SK-N-SH treated with all-trans-retinoic acid at 6 μM for 48 hours (cell line): ENCODE results near the gene PTBP3.

Experiments
- ATAC-seq: fragments of 200-7000 bp; cut with Tn5 transposase; 3 replicates; pipeline ENCODE4 v1.9.1; 2020; ENCODE audit warnings: mild to moderate bottlenecking, moderate library complexity
- ARNTL ChIP-seq: fragments of 450-650 bp; formaldehyde crosslinking; IDR thresholded peaks from 2 replicates; pipeline ENCODE4 v1.5.0; 2020; ENCODE audit warnings: low read depth, mild to moderate bottlenecking, moderate library complexity, borderline replicate concordance
- BACH2 ChIP-seq: fragments of 250-450 bp; sonication (Bioruptor Pico); IDR thresholded peaks from 2 replicates; pipeline ENCODE4 v1.9.0; 2021; ENCODE audit warnings: mild to moderate bottlenecking, borderline replicate concordance
- CSDC2 ChIP-seq: fragments of 250-450 bp; sonication (Bioruptor Pico); IDR thresholded peaks from 2 replicates; pipeline ENCODE4 v1.5.0; 2020; ENCODE audit warnings: mild to moderate bottlenecking, moderate library complexity
- ESRRG ChIP-seq: fragments of 250-450 bp; sonication (Bioruptor Pico); IDR thresholded peaks from 2 replicates; pipeline ENCODE4 v1.6.1; 2021; ENCODE audit warnings: mild to moderate bottlenecking
- ISL1 ChIP-seq: fragments of 250-450 bp; sonication (Bioruptor Pico); IDR thresholded peaks from 2 replicates; pipeline ENCODE4 v2.1.2; 2022; ENCODE audit warnings: mild to moderate bottlenecking, moderate library complexity
- OSR1 ChIP-seq: fragments of 250-450 bp; sonication (Bioruptor Pico); IDR thresholded peaks from 2 replicates; pipeline ENCODE4 v1.8.0; 2022; ENCODE audit warnings: moderate library complexity, mild to moderate bottlenecking, inconsistent platforms
- RARB ChIP-seq: fragments of 250-450 bp; sonication (Bioruptor Pico); IDR thresholded peaks from 2 replicates; pipeline ENCODE4 v1.8.0; 2021; ENCODE audit warnings: mild to moderate bottlenecking, moderate library complexity
- SNAI2 ChIP-seq: fragments of 250-450 bp; sonication (Bioruptor Pico); IDR thresholded peaks from 2 replicates; pipeline ENCODE4 v1.5.0; 2020; ENCODE audit warnings: mild to moderate bottlenecking, moderate library complexity
- TCF4 ChIP-seq: fragments of 250-450 bp; sonication (Bioruptor Pico); IDR thresholded peaks from 2 replicates; pipeline ENCODE4 v1.8.0; 2021; ENCODE audit warnings: mild to moderate bottlenecking, moderate library complexity, borderline replicate concordance
- TOX ChIP-seq: fragments of 250-450 bp; sonication (Bioruptor Pico); IDR thresholded peaks from 2 replicates; pipeline ENCODE4 v1.8.0; 2021; ENCODE audit warnings: mild to moderate bottlenecking, moderate library complexity, borderline replicate concordance
- ZC3H10 ChIP-seq: fragments of 250-450 bp; sonication (Bioruptor Pico); IDR thresholded peaks from 2 replicates; pipeline ENCODE4 v1.5.1; 2021; ENCODE audit warnings: mild to moderate bottlenecking, moderate library complexity
- ZFP3 ChIP-seq: fragments of 250-450 bp; sonication (Bioruptor Pico); IDR thresholded peaks from 2 replicates; pipeline ENCODE4 v1.5.0; 2020; ENCODE audit warnings: mild to moderate bottlenecking, moderate library complexity
- ZFP30 ChIP-seq: fragments of 450-650 bp; formaldehyde crosslinking; IDR thresholded peaks from 2 replicates; pipeline ENCODE4 v1.5.0; 2022; ENCODE audit warnings: mild to moderate bottlenecking, moderate library complexity
- ZNF565 ChIP-seq: fragments of 450-650 bp; formaldehyde crosslinking; conservative IDR thresholded peaks from 2 replicates; pipeline ENCODE4 v1.5.0; 2020; ENCODE audit warnings: low read depth, mild to moderate bottlenecking, moderate library complexity
- ZNF70 ChIP-seq: fragments of 450-650 bp; formaldehyde crosslinking; IDR thresholded peaks from 2 replicates; pipeline ENCODE4 v1.5.0; 2020; ENCODE audit warnings: mild to moderate bottlenecking, moderate library complexity
- ZNF8 ChIP-seq: fragments of 450-650 bp; formaldehyde crosslinking; IDR thresholded peaks from 2 replicates; pipeline ENCODE4 v1.5.0; 2020; ENCODE audit warnings: mild to moderate bottlenecking, moderate library complexity
- TF ChIP-seq, protein P1 (sequence below): fragments of 250-450 bp; sonication (Bioruptor Pico); IDR thresholded peaks from 2 replicates; pipeline ENCODE4 v1.5.0; 2020; ENCODE audit warnings: mild to moderate bottlenecking, moderate library complexity
- TF ChIP-seq, protein P2 (sequence below): fragments of 250-450 bp; sonication (Bioruptor Pico); IDR thresholded peaks from 2 replicates; pipeline ENCODE4 v1.5.1; 2021; ENCODE audit warnings: mild to moderate bottlenecking, moderate library complexity
- TF ChIP-seq, protein P3 (sequence below): fragments of 250-450 bp; sonication (Bioruptor Pico); IDR thresholded peaks from 2 replicates; pipeline ENCODE4 v1.8.0; 2021; ENCODE audit warnings: low read depth, mild to moderate bottlenecking, moderate library complexity, borderline replicate concordance
- TF ChIP-seq, protein P4 (sequence below): fragments of 250-450 bp; sonication (Bioruptor Pico); IDR thresholded peaks from 2 replicates; pipeline ENCODE4 v1.8.0; 2020; ENCODE audit warnings: mild to moderate bottlenecking, moderate library complexity, borderline replicate concordance

PTBP3 gene

DNA sequence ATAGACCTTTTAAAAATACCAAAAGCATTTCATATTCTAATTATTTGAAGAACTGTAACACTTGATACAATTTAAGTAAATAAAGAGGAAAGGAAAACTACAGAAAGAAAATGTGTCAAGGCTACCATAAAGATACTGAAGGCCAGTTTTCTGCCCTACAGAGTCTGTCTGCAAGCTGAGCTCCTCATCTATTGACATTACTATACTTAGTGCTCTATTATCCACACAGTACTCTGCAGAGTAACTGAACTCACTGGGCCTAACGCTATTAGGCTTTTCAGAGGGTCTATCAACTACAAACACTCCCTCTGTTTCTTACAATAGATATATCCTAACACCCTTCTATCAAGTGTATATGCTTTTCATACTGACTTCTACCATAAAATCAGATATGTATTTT lies 101.2 kb downstream of the PTBP3 start:
- no peak for ATAC-seq
- TF ChIP-seq ARNTL (no peak), ISL1 (CRISPR knock-in tag) (no peak), OSR1 (CRISPR knock-in tag) (no peak), ZNF565 (CRISPR knock-in tag) (no peak), ZFP3 (no peak)
- TF ChIP-seq, protein P1, sequence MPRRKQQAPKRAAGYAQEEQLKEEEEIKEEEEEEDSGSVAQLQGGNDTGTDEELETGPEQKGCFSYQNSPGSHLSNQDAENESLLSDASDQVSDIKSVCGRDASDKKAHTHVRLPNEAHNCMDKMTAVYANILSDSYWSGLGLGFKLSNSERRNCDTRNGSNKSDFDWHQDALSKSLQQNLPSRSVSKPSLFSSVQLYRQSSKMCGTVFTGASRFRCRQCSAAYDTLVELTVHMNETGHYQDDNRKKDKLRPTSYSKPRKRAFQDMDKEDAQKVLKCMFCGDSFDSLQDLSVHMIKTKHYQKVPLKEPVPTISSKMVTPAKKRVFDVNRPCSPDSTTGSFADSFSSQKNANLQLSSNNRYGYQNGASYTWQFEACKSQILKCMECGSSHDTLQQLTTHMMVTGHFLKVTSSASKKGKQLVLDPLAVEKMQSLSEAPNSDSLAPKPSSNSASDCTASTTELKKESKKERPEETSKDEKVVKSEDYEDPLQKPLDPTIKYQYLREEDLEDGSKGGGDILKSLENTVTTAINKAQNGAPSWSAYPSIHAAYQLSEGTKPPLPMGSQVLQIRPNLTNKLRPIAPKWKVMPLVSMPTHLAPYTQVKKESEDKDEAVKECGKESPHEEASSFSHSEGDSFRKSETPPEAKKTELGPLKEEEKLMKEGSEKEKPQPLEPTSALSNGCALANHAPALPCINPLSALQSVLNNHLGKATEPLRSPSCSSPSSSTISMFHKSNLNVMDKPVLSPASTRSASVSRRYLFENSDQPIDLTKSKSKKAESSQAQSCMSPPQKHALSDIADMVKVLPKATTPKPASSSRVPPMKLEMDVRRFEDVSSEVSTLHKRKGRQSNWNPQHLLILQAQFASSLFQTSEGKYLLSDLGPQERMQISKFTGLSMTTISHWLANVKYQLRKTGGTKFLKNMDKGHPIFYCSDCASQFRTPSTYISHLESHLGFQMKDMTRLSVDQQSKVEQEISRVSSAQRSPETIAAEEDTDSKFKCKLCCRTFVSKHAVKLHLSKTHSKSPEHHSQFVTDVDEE: no peak
- TF ChIP-seq, protein P2, sequence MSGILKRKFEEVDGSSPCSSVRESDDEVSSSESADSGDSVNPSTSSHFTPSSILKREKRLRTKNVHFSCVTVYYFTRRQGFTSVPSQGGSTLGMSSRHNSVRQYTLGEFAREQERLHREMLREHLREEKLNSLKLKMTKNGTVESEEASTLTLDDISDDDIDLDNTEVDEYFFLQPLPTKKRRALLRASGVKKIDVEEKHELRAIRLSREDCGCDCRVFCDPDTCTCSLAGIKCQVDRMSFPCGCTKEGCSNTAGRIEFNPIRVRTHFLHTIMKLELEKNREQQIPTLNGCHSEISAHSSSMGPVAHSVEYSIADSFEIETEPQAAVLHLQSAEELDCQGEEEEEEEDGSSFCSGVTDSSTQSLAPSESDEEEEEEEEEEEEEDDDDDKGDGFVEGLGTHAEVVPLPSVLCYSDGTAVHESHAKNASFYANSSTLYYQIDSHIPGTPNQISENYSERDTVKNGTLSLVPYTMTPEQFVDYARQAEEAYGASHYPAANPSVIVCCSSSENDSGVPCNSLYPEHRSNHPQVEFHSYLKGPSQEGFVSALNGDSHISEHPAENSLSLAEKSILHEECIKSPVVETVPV: no peak

DNA sequence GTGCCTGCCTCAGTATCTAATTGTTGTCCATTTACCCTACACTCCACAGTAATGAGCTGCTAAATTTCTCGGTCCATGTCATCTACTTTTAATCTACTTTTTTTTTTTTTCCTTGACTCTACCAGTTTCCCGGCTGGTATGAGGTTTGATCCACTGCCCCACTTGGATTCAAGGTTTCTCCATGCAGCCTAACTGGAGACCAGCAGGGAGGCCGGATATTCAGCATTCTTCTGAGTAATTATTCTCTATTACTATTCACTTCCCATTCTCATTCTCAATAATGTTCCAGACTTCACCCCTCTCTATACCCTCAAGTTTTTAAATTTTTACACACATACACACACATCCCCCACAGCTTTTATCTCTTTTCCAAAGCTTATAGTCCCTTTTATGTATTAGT lies 107.3 kb downstream of the PTBP3 start:
- ATAC-seq: no peak
- TF ChIP-seq ZC3H10 (CRISPR knock-in tag): no peak
- TF ChIP-seq ESRRG (CRISPR knock-in tag): no peak
- TF ChIP-seq ZFP30 (CRISPR knock-in tag): no peak
- no peak for TF ChIP-seq SNAI2

DNA sequence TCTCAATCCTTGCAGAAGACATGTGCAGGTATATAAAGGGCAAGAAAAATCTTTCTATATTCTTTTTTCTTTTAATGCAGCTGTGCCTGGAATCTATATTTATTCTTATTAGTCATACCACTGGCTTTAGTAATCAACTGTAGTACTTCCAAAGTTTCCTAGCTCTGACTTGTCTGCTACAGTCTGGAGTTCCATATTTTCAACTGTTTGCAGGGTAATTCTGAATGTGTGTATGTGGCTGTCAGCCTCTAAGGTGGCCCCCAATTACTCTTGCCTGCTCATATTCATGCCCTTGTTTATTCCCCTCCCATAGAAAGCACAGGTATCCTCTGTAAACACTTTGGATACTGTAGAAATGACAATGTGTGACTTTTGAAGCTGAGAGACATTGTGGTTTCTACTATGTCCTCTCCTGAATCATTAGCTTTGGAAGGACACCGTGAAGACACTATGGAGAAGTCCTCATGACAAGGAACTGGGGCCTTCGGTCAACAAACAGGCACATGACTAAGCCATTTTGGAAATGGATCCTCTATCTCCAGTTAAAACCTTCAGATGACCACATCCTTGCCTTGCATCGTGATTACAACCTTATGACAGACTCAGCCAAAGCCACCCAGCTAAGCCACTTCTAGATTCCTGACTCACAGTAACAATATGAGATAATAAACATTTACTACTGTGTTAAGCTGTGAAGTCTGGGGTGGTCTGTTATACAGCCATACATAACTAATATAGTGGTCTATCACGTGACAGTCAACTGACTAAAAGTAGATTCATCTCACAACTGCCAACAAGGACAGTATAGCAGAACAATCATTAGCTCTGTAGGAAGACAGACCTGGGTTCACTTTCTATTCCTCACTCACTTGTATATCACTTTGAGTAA lies 108.8 kb downstream of the PTBP3 start:
- no peak for ATAC-seq
- TF ChIP-seq BACH2 (CRISPR knock-in tag) (no peak), OSR1 (CRISPR knock-in tag) (no peak), TOX (no peak), ZNF565 (CRISPR knock-in tag) (no peak)

DNA sequence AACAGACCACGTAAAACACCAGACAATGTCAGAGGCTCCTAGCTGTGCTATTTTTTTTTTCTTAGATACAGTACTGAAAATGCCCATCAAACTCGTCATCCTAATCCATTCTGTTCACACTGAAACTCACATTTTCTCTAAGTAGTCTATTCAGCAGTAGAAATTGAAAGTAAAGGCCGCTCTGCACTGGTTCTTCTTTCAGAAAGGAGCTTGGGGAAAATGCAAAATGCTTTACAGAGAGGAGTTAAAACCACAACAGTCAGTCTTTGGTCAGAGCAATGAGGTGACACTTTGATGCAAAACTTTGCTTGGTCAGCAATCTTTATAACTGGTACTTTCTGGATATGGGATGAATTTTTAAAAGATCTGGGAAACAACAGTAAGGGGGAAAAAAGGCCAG lies 114.5 kb downstream of the PTBP3 start:
- no peak for ATAC-seq
- TF ChIP-seq TCF4 (no peak), OSR1 (CRISPR knock-in tag) (no peak), ZC3H10 (CRISPR knock-in tag) (no peak), ISL1 (CRISPR knock-in tag) (no peak), ZFP30 (CRISPR knock-in tag) (no peak), ZNF565 (CRISPR knock-in tag) (no peak), BACH2 (CRISPR knock-in tag) (no peak), ZNF8 (CRISPR knock-in tag) (no peak), ARNTL (no peak), ZFP3 (no peak), ESRRG (CRISPR knock-in tag) (no peak), TOX (no peak), RARB (CRISPR knock-in tag) (no peak), ZNF70 (no peak), CSDC2 (CRISPR knock-in tag) (no peak), SNAI2 (no peak)
- TF ChIP-seq, protein P3, sequence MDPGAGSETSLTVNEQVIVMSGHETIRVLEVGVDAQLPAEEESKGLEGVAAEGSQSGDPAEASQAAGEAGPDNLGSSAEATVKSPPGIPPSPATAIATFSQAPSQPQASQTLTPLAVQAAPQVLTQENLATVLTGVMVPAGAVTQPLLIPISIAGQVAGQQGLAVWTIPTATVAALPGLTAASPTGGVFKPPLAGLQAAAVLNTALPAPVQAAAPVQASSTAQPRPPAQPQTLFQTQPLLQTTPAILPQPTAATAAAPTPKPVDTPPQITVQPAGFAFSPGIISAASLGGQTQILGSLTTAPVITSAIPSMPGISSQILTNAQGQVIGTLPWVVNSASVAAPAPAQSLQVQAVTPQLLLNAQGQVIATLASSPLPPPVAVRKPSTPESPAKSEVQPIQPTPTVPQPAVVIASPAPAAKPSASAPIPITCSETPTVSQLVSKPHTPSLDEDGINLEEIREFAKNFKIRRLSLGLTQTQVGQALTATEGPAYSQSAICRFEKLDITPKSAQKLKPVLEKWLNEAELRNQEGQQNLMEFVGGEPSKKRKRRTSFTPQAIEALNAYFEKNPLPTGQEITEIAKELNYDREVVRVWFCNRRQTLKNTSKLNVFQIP: no peak
- TF ChIP-seq, protein P4, sequence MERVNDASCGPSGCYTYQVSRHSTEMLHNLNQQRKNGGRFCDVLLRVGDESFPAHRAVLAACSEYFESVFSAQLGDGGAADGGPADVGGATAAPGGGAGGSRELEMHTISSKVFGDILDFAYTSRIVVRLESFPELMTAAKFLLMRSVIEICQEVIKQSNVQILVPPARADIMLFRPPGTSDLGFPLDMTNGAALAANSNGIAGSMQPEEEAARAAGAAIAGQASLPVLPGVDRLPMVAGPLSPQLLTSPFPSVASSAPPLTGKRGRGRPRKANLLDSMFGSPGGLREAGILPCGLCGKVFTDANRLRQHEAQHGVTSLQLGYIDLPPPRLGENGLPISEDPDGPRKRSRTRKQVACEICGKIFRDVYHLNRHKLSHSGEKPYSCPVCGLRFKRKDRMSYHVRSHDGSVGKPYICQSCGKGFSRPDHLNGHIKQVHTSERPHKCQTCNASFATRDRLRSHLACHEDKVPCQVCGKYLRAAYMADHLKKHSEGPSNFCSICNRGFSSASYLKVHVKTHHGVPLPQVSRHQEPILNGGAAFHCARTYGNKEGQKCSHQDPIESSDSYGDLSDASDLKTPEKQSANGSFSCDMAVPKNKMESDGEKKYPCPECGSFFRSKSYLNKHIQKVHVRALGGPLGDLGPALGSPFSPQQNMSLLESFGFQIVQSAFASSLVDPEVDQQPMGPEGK (CRISPR knock-in tag): no peak
- TF ChIP-seq, protein P2: no peak
- TF ChIP-seq, protein P1: no peak
